ENCODE measurements around the gene MECP2.

GRCh38 chrX:153973127-153974002 is 124.2 kb downstream of the MECP2 start:
- TF ChIP-seq, protein P1, sequence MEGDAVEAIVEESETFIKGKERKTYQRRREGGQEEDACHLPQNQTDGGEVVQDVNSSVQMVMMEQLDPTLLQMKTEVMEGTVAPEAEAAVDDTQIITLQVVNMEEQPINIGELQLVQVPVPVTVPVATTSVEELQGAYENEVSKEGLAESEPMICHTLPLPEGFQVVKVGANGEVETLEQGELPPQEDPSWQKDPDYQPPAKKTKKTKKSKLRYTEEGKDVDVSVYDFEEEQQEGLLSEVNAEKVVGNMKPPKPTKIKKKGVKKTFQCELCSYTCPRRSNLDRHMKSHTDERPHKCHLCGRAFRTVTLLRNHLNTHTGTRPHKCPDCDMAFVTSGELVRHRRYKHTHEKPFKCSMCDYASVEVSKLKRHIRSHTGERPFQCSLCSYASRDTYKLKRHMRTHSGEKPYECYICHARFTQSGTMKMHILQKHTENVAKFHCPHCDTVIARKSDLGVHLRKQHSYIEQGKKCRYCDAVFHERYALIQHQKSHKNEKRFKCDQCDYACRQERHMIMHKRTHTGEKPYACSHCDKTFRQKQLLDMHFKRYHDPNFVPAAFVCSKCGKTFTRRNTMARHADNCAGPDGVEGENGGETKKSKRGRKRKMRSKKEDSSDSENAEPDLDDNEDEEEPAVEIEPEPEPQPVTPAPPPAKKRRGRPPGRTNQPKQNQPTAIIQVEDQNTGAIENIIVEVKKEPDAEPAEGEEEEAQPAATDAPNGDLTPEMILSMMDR (CRISPR knock-in tag; IDR thresholded peaks at IDR 0.05) = no peak
- no peak for TF ChIP-seq HBP1 (CRISPR knock-in tag; IDR thresholded peaks at IDR 0.05; ENCODE audit: low read depth)
- no peak for TF ChIP-seq ARNT (IDR thresholded peaks at IDR 0.05)
- TF ChIP-seq CBX1 (IDR thresholded peaks at IDR 0.05; ENCODE audit: low read depth) = no peak
